Renal pelvis (tissue), 4 donors: ENCODE measurements around the gene LRBA. TPM values are rescaled to one million over a fixed set of nuclear protein-coding genes. Genes with fewer than 3 reads are reported as not detected.
"Not testable (repeated sequence)": the region's sequence is repeated elsewhere in the genome, so short reads cannot be mapped to it uniquely, and the experiment has no call there.

Source experiments
- DNase-seq: peaks from one replicate; pipeline ENCODE4 v3.0.0-alpha.2; 2013
- polyA plus RNA-seq, 3 donors: library from polyadenylated mRNA; unstranded; fragments of 120-200 nt; gene quantifications; one replicate each; pipeline ENCODE4 v1.2.1, GENCODE V29; 2013; ENCODE audit not compliant: insufficient read length in 3 of 3

The LRBA gene
- polyA plus RNA-seq, 3 donors: 60.9 to 76.1 (median 63.6) TPM

DNA sequence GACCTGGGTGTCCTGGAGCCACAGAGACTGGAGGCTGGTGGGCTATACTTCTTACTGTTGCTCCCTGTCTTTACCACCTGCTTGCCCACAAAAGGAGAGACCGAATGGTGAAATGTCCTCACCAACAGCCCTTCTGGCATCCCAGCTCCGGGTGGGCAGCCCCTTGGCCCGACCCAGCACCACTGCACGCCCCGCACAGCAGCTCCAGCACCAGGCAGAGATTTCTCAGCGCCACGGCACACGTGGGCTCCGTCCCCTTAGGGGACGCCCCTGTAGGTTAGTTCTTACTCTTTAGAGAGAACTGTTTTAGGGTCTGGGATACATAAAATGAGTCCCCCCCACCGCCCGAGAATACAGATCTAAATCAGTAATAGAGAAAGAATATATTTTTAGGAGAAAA lies 591.6 kb downstream of the LRBA start:
- no peak for DNase-seq

DNA sequence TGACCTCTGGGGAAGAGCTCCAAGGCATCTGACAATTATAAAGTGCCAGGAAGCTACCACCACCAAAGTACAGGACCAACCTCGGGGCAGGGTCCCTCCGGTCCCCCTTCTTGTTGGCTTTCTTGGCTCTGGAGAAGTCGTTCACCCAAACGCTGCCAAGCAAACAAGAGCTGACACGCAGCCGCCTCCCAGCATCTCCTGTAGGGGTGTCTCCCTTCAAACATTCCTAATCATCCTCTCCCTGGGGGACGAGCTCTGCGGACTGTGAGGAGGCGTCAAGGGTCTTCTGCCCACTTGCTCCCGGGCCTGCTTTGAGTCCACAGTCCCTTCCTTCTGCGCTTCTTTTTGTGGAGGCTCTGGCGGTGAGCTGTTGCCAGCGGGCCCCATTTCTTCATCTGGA lies 592.0 kb downstream of the LRBA start:
- no peak for DNase-seq

DNA sequence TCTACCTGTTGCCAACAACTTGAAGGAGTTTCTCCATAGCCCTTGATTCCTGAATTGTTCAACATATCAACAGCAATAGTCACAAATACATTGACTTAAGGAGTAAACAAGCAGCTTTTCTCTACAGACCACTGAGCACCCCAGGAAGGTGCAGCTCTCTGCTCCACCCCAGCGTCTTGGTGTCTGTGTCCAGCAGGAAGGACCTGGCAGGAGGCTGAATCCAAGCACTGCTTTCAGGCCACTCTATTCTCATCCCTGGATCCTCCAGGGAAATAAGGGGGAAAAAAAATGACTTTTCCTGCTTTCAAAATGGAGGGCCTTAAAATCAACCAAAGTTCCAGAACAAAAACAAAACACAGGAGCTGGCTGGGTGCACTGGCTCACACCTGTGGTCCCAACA lies 593.5 kb downstream of the LRBA start:
- DNase-seq: no peak

DNA sequence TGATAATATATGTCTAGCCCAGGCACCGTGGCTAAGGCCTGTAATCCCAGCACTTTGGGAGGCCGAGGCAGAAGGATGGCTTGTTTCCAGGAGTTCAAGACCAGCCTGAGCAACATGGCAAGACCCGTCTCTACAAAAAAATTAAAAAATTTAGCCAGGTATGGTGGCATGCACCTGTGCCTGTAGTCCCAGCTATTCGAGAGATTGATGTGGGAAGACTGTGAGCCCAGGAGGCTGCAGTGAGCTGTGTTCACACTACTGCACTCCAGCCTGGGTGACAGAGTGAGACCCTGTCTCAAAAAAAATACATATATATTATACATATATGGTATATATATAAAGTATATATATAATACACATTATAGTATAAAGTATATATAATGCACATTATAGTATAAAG lies 595.1 kb downstream of the LRBA start:
- no peak for DNase-seq

DNA sequence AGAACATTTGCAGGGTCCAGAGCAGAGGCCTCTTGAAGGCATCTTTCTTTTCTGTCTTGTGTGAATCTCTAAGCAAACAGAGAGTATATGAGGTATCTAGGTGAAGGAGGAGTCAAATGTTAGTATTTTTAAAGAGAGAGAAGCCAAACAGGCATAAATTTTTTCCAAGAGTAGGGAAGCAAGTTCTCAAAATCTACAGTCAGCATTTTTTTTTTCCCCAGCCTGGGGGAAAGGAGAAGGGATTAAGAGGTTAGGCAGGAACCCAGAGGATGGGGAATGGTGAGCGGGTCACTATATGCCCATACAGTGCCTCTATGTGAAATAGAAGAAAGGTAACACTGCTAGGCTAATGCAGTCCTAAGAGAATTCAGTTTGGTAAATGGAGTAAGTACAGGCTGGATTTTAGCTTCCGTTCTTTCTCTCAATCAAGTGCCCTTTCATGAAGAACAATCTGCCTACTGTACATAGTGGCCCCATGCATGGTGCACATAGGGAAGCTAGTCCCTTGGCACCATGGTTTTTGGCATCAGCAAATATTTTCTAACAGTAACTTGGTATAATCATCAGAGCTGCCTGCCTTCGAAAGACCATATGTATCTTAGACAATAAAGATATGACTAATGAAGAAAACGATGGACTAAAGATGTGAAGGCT lies 596.2 kb downstream of the LRBA start:
- DNase-seq: no peak

DNA sequence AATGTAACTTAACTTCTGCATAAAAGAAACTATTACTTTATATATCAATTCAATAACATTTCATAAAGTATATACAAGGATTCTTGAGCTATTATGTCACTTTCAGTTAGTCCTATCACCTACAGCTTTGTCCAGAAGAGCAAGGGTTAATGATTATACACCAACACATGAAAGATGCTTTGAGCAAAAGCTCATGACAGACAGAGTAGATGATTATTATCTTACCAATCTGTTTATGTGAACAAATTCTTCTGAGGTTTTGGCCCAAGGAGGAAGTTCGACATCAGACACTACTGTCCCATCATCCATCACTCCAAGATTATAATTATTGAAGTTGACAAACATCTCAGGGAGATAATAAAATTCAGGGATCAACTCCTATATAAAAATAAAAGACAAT lies 599.9 kb downstream of the LRBA start:
- no peak for DNase-seq

DNA sequence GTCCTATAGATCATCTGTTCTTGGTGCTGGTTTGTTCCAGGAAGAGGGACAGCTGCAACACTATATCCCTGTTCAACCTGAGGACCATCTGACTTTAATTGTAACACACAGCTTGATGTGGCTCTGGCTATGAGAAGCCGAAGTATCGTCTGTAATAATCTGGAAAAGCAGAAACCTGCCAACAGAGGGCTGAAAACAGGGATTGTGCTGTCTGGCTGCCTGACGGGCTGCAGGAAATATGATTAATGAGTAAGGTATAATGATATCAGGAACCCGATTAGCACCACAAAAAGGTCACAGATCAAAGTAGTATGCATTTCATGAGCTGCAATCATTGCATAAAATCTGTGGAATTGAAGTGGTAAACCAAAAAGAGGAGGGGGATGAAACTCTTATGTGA lies 603.6 kb downstream of the LRBA start:
- DNase-seq: no peak

DNA sequence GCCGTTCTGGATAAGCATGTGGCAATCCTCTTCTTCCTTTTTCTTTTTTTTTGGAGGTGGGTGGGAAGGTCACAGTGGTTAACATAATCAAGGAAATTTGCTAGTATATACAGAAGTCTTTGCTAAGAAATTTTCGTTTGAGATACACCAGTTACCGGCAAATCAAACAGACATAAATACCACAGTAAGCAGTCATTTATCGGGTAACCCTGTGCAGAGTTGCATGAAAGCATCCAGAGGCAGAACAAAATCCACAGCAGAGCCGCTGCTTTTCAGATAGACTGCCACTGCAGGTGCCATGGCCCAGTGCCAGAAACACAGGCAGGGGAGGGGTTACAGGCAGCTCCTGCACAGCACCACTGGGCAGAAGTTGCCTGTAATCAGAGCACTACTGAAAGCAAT lies 612.2 kb downstream of the LRBA start:
- DNase-seq: peak; percentile 29

DNA sequence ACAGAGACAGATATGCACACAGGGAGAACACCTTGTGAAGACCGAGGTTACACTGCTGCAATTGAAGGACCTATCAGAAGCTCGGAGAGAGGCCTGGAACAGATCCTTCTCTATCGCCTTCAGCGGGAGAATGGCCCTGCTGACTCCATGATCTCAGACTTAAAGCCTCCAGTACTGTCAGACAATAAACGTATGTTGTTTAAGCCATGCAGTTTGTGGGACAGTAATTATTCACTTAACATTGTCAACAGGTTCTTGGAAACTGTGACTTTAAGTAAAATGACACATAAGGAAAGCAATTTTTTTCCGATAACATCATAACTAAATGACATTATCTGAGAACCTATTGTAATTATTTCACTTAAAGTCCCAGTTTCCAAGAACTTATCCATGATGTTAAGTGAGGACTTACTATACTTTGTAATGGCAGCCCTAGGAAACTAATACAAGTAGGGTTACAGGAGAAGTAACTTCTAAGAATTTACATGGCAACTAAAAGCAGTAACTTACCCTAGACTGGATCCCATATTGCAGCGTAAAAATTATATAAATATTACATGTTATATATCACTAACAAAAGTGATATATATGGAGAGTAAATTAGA lies 613.9 kb downstream of the LRBA start:
- no peak for DNase-seq

DNA sequence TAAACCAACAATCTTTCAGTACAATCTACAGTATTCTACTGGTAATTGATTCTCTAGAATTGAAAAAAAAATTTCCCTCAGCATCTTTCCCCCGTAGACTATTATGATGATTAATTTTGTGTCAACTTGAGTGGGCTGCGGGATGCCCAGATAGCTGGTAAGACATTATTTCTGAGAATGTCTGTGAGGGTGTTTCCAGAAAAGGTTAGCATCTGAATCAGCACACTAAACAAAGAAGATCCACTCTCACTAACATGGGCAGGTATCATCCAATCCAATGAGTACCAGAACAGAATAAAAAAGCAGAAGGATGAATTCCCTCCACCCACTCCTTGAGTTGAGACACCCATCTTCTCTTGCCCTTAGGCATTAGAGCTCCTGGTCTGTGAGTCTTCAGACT lies 619.2 kb downstream of the LRBA start:
- DNase-seq: no peak

DNA sequence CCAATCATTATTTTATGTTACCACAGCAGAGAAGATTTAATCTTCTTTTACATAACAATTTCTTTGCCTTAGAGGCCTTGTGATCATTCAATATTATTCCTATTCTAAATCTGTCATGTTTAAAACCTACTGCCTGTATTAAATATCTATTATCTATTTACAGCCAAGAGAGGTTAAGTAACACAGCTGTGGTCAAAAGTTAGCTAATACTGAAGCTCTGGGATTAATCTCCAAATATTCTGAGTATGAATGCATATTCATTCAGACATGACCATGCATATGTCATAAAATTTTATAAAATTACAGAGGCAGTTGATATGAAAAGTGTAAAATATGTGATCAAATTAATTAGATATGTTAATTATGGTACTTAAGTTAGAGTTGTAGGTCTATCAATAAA lies 621.0 kb downstream of the LRBA start:
- no peak for DNase-seq

DNA sequence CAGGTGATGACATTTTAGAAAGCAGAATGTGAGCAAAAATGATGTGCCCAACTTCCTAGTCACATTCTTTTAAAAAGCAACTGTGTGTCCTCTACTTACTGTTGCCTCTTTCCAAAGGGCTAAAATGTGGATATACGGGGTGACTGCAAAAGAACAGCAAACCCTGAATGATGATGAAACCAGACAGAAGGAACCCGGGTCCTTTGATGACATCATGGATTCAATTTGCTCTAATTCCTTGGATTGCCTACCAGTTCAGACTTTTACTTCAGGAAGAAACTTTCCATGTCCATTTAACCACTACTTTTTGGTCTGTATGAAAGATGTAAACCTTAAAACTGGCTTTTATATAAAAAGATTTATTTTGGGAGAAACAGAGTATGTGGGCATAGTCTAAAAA lies 624.0 kb downstream of the LRBA start:
- DNase-seq: no peak

DNA sequence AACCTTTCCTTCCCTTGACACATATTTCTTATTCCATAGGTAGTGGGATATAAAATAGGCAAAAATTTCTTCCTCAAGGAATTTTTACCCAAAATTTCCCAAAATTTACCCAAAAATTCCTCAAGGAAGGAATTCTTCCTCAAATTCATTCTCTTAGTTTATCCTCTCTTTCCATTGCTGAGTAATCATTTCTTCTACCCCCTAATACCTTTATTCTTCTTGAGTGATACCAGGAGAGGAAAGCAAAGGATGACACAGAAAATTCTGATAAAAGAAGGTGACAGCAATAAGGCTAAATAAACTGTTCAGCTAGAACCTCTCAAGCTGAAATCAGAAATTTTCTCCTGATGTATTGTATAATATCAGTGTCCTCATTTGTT lies 624.6 kb downstream of the LRBA start:
- DNase-seq: no peak

DNA sequence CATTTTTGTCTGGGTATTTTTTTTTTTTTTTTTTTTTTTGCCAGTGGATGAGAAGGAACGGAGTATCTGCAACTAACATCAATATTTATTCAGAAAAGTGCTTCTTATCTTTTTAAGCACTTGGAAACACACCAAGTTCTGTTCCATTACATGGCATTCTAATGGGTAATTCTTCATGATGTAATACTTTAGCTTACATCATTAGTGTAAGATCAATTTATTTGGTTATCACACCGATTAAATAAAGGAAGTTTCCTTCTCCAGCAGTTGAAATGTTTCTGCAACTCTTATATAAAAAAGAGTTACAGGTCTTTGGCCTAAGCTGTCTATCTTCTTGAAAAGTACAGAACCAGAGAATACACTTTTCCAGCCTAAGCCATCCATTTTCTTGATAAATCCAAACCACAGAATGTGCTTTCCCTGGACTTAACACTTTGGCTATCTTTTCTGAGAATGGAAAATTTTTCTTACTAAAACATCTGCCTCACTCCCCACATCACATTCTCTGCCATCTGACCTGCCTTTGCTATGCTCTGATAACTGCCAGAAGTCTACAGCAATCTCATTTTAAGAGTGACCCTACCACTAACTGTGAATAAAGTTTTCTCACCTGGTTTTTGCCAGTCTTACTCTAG lies 625.1 kb downstream of the LRBA start:
- DNase-seq: no peak

DNA sequence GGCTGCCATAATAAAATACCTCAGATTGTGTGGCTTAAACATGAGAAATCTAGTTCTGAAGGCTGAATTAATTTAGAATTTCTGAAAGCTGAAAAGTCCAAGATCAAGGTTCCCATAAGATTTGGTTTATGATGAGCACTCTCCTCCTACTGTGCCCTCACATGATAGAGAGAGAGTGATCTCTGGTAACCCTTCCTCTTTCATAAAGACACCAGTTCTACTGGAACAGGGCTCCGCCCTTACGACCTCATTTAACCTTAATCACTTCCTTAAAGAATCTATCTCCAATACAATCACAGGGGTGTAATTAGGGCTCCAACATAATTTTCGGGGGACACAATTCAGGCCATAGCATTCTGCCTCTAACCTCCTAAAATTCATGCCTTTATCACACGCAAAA lies 627.1 kb downstream of the LRBA start:
- DNase-seq: no peak

DNA sequence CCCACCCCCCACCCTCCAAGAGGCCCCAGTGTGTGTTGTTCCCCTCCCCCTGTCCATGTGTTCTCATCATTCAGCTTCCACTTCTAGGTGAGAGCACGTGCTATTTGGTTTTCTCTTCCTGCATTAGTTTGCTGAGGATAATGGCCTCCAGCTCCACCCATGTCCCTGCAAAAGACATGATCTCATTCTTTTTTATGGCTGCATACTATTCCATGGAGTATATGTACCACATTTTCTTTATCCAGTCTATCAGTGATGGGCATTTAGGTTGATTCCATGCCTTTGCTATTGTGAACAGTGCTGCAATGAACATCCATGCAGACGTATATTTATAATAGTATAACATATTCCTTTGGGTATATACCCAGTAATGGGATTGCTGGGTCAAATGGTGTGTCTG lies 628.7 kb downstream of the LRBA start:
- DNase-seq: not testable (repeated sequence)

DNA sequence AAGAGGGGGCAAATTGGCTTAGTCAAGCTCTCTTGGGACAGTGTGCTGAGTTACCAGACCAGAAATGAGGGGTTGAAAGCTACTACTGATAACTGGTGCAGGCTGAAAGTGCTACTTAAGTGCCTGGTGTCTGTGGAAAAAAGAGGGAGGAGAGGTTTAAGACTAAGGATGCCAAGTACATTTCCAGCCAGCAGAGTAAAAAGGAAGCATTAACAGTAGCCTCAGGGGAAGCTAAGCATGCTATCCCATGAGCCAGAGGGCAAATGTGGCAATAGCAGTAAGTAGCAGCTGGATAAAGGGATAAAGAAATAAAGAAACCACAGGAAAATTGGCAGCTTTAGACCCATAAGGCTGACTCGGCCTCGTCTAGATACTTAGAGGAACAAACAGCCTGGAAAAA lies 629.5 kb downstream of the LRBA start:
- DNase-seq: no peak

DNA sequence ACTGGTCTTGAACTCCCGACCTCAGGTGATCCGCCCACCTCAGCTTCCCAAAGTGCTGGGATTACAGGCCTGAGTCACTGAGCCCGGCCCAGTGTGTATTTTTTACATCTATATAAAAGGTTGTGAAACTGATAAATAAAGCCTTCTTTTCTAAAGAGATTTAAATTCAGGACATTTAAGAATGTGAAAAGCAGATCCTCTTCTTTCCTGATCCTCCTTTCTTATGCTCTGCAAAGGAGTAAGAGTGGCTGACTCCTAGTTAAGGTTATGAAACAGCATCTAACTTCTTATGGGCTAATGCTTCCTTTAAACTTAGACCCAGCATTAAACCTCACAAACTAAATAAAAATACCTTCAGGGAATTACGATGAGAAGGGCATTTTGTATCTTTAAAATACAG lies 630.8 kb downstream of the LRBA start:
- no peak for DNase-seq

DNA sequence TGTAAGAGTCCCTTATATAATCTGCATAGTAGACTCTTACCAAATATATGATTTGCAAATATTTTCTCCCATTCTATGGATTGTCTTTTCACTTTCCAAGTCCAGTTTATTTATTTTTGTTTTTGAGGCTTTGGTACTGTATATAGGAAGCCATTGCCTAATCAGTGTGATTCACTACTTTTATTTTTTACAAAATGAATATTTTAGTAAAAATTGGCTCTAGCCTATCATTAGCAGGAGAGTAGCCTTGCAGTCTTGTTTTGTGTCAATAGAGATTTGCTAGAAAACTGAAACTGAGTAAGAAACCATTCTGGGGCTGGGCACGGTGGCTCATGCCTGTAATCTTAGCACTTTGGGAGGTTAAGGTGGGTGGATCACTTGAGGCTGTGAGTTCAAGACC lies 633.1 kb downstream of the LRBA start:
- DNase-seq: no peak

DNA sequence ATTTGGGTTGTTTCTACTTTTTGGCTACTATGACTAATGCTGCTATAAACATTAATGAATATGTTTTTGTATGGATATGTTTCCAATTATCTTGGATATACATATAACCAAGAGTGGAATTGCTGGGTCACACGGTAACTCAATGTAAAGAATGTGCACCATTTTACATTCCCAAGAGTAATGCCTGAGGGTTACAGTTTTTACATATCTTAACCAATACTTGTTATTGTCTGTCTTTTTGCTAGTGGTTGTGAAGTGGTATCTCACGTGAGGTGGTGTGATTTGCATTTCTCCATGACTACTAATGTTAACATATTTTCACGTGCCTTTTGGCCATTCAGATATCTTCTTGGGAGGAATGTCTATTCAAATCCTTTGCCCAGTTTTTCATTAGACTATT lies 633.5 kb downstream of the LRBA start:
- no peak for DNase-seq

DNA sequence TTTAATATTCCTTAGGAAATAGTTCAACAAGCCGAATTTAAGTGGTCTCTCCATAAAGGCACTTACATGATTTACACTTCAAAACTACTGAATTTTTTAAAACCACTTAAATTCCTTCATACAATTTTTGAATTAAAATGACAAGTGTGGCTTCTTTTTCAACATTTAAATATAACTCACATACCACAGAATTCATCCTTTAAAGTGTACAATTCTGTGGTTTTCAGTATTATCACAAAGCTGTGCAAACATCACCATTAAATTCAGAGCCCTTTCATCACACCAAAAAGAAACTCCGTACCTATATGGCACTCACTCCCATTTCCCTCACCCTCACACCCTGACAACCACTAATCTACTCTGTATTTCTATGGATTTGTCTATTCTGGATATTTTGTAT lies 634.0 kb downstream of the LRBA start:
- DNase-seq: no peak

DNA sequence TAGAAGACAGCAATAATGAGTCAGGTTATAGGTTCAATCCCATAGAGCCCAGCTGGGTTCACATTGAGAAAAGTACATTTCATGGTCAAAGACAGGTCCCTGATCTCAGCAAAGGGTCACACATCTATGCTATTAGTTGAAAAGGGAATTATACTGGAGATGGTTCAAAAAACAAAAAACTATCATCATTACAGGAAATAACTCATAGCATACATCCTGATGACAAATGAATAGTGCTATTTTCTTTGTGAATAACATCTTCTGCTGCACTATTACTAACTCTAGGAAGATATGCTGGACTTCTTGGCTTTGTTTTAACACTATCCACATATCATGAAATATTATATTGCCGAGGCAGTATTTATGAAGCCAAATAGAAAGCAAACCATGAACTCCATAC lies 635.6 kb downstream of the LRBA start:
- DNase-seq: no peak

DNA sequence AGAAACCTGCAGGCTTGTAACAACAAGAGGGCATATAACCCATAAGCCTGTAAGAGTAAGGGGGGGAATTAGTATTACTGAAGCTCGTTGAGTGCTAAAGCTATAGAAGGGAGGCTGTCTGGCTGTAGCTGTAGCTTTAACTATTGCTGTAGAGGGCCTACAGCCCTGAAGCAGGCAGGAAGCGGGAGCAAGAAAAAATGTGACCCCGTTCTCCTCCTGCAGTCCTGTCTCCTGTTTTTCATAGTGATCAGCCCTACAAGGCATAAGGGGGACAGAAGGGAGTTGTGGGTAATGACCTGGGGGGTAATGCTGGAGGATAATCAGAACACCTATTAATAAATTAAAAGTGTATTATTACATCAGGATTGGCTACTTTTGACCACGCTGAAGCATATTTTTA lies 640.1 kb downstream of the LRBA start:
- DNase-seq: no peak

DNA sequence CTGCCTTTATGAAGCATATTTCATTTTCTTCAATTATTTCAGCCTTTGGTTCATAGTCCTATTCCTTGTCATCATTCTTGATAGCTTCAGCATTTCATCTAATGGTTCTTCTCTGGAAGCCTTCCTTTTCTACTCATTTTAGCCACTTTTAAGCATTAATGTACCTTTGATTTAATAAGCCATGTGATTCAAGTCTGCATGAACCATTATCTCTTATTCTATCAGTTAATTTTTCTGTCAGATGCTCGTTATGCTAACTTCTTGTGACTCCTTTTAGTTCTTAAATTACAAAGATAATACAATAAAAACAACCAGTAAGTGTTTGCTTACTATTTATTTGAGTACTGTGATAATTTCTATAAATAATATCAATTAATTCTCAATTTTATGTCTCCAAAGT lies 643.2 kb downstream of the LRBA start:
- DNase-seq: no peak
